IMR-90 (cell line): ENCODE results near the gene MFRP. TPM values are rescaled to one million over a fixed set of nuclear protein-coding genes. Genes with fewer than 3 reads are reported as not detected.

Source experiments
- ATAC-seq: fragments of 200-7000 bp; cut with Tn5 transposase; 2 replicates; pipeline ENCODE4 v1.9.1; 2020; ENCODE audit warnings: low read depth, mild to moderate bottlenecking, moderate library complexity
- BruUV-seq: library from RNA; stranded (reverse); fragments of 400-500 nt; replicated peaks from 2 replicates; lab custom pipeline; 2021; lab: Mats Ljungman, UMichigan
- CTCF ChIA-PET: fragments of 300-600 bp; formaldehyde crosslinking; extraction: SDS; loops from one replicate; lab custom pipeline; 2021; ENCODE audit warnings: antibody characterized with exemption; lab: Yijun Ruan, JAX
- POLR2A ChIA-PET: fragments of 300-600 bp; sonication (Branson Sonifier 250); formaldehyde crosslinking; loops from one replicate; lab custom pipeline; 2022; ENCODE audit warnings: antibody characterized with exemption; ENCODE audit not compliant: unreplicated experiment; lab: Charles Lee
- DNase-seq: peaks from one replicate; pipeline ENCODE4 v3.0.0; 2013
- H2AFZ ChIP-seq: replicated peaks from 2 replicates; pipeline ENCODE3; 2013; ENCODE audit warnings: low read length, mild to moderate bottlenecking; ENCODE audit not compliant: poor library complexity
- H2AK5ac ChIP-seq: 2 replicates; pipeline ENCODE4 v1.6.1; 2013; ENCODE audit warnings: low read depth, low read length, inconsistent platforms
- H2AK9ac ChIP-seq: replicated peaks from 2 replicates; pipeline ENCODE3; 2013; ENCODE audit warnings: mild to moderate bottlenecking, low read depth, low read length, moderate library complexity; ENCODE audit not compliant: poor library complexity
- H2BK120ac ChIP-seq: 2 replicates; pipeline ENCODE4 v1.6.1; 2013; ENCODE audit warnings: low read depth, low read length, inconsistent platforms
- H2BK15ac ChIP-seq: 3 replicates; pipeline ENCODE4 v1.6.1; 2013; ENCODE audit warnings: low read depth, low read length, inconsistent platforms
- H2BK20ac ChIP-seq: 2 replicates; pipeline ENCODE4 v1.6.1; 2013; ENCODE audit warnings: low read depth, mild to moderate bottlenecking, inconsistent platforms, low read length, moderate library complexity
- H2BK5ac ChIP-seq: 2 replicates; pipeline ENCODE4 v1.6.1; 2013; ENCODE audit warnings: mild to moderate bottlenecking, low read depth, low read length, inconsistent platforms; ENCODE audit not compliant: poor library complexity, severe bottlenecking
- H3K14ac ChIP-seq: replicated peaks from 2 replicates; pipeline ENCODE4 v1.6.1; 2013; ENCODE audit warnings: low read depth, low read length, inconsistent platforms
- H3K18ac ChIP-seq: 2 replicates; pipeline ENCODE4 v1.6.1; 2013; ENCODE audit warnings: low read depth, low read length, control low read depth
- H3K23ac ChIP-seq: 2 replicates; pipeline ENCODE4 v1.6.1; 2013; ENCODE audit warnings: low read depth, low read length, inconsistent platforms
- H3K27ac ChIP-seq: 2 replicates; pipeline ENCODE4 v1.5.1; 2013; ENCODE audit warnings: mild to moderate bottlenecking, control low read depth, low read length; ENCODE audit not compliant: insufficient read depth
- H3K27me3 ChIP-seq: 2 replicates; pipeline ENCODE4 v1.6.1; 2013; ENCODE audit warnings: low read length; ENCODE audit not compliant: control insufficient read depth, insufficient read depth
- H3K36me3 ChIP-seq: 2 replicates; pipeline ENCODE4 v1.6.1; 2013; ENCODE audit warnings: low read length, mixed read lengths; ENCODE audit not compliant: control insufficient read depth, insufficient read depth
- H3K4ac ChIP-seq: 2 replicates; pipeline ENCODE4 v1.6.1; 2013; ENCODE audit warnings: low read depth, low read length, inconsistent platforms
- H3K4me1 ChIP-seq: 2 replicates; pipeline ENCODE4 v1.6.1; 2013; ENCODE audit warnings: low read length, mixed read lengths; ENCODE audit not compliant: control insufficient read depth, insufficient read depth
- H3K4me2 ChIP-seq: 2 replicates; pipeline ENCODE4 v1.6.1; 2013; ENCODE audit warnings: low read depth, mild to moderate bottlenecking, control low read depth, low read length, moderate library complexity
- H3K4me3 ChIP-seq: 2 replicates; pipeline ENCODE4 v1.5.1; 2013; ENCODE audit warnings: low read depth, mild to moderate bottlenecking, control low read depth, low read length, moderate library complexity; ENCODE audit not compliant: insufficient read depth
- H3K56ac ChIP-seq: 2 replicates; pipeline ENCODE4 v1.6.1; 2013; ENCODE audit warnings: low read length, inconsistent platforms; ENCODE audit not compliant: insufficient read depth; ENCODE audit errors: extremely low read depth
- H3K79me1 ChIP-seq, 2 experiments: 2 replicates each; pipeline ENCODE4 v1.6.1; 2013; ENCODE audit warnings: low read length in 2 of 2, inconsistent platforms in 1 of 2, low read depth in 1 of 2
- H3K9ac ChIP-seq: 2 replicates; pipeline ENCODE4 v1.6.1; 2013; ENCODE audit warnings: low read depth, low read length, control low read depth
- H3K9me1 ChIP-seq: 2 replicates; pipeline ENCODE4 v1.6.1; 2013; ENCODE audit warnings: low read length, inconsistent platforms; ENCODE audit not compliant: insufficient read depth
- H3K9me3 ChIP-seq: 2 replicates; pipeline ENCODE4 v1.6.1; 2013; ENCODE audit warnings: low read length; ENCODE audit not compliant: control insufficient read depth, insufficient read depth
- H4K20me1 ChIP-seq: 2 replicates; pipeline ENCODE4 v1.6.1; 2013; ENCODE audit warnings: low read length, inconsistent platforms; ENCODE audit not compliant: insufficient read depth
- H4K5ac ChIP-seq: 2 replicates; pipeline ENCODE4 v1.6.1; 2013; ENCODE audit warnings: mild to moderate bottlenecking, low read depth, low read length, control low read depth
- H4K8ac ChIP-seq, 2 experiments: 2 replicates each; pipeline ENCODE4 v1.6.1; 2013; ENCODE audit warnings: low read depth in 2 of 2, low read length in 2 of 2, control low read depth in 1 of 2, inconsistent platforms in 1 of 2
- H4K91ac ChIP-seq: 2 replicates; pipeline ENCODE4 v1.6.1; 2013; ENCODE audit warnings: low read depth, low read length, inconsistent platforms; ENCODE audit not compliant: insufficient read depth
- BHLHE40 ChIP-seq: fragments of 150-350 bp; IDR thresholded peaks from 2 replicates; pipeline ENCODE4 v1.6.1; 2016; ENCODE audit warnings: mild to moderate bottlenecking, low read depth, low read length
- CEBPB ChIP-seq: IDR thresholded peaks from 2 replicates; pipeline ENCODE4 v1.6.1; 2012; ENCODE audit warnings: low read depth, low read length, improper control_type of control experiment
- CHD1 ChIP-seq: IDR thresholded peaks from 2 replicates; pipeline ENCODE4 v1.6.1; 2012; ENCODE audit warnings: low read depth, low read length, improper control_type of control experiment
- CTCF ChIP-seq: conservative IDR thresholded peaks from 2 replicates; pipeline ENCODE4 v1.5.1; 2012; ENCODE audit warnings: mild to moderate bottlenecking, low read depth, low read length, improper control_type of control experiment
- ELK1 ChIP-seq: fragments of 150-350 bp; IDR thresholded peaks from 2 replicates; pipeline ENCODE4 v1.6.1; 2016; ENCODE audit warnings: low read depth, mild to moderate bottlenecking, low read length, moderate library complexity, borderline replicate concordance
- FOS ChIP-seq: fragments of 150-350 bp; IDR thresholded peaks from 2 replicates; pipeline ENCODE4 v1.6.1; 2016; ENCODE audit warnings: low read depth, low read length
- MAFK ChIP-seq: IDR thresholded peaks from 2 replicates; pipeline ENCODE4 v1.6.1; 2012; ENCODE audit warnings: low read depth, low read length, improper control_type of control experiment
- MAZ ChIP-seq: IDR thresholded peaks from 2 replicates; pipeline ENCODE4 v1.6.1; 2012; ENCODE audit warnings: low read depth, mild to moderate bottlenecking, low read length, improper control_type of control experiment, moderate library complexity, borderline replicate concordance
- MXI1 ChIP-seq: IDR thresholded peaks from 2 replicates; pipeline ENCODE4 v1.6.1; 2012; ENCODE audit warnings: low read depth, mild to moderate bottlenecking, low read length, moderate library complexity, borderline replicate concordance
- NFE2L2 ChIP-seq: fragments of 150-350 bp; IDR thresholded peaks from 2 replicates; pipeline ENCODE4 v1.6.1; 2016; ENCODE audit warnings: low read depth, mild to moderate bottlenecking, low read length
- POLR2A ChIP-seq: IDR thresholded peaks from 2 replicates; pipeline ENCODE4 v1.6.1; 2012; ENCODE audit warnings: mild to moderate bottlenecking, low read depth, low read length
- RAD21 ChIP-seq: IDR thresholded peaks from 2 replicates; pipeline ENCODE4 v1.6.1; 2012; ENCODE audit warnings: low read length, improper control_type of control experiment
- RCOR1 ChIP-seq: IDR thresholded peaks from 2 replicates; pipeline ENCODE4 v1.6.1; 2012; ENCODE audit warnings: mild to moderate bottlenecking, low read length, improper control_type of control experiment; ENCODE audit not compliant: insufficient replicate concordance
- RFX5 ChIP-seq: IDR thresholded peaks from 2 replicates; pipeline ENCODE4 v1.8.0; 2012; ENCODE audit warnings: low read depth, mild to moderate bottlenecking, low read length, moderate library complexity
- SMC3 ChIP-seq: fragments of 150-350 bp; IDR thresholded peaks from 2 replicates; pipeline ENCODE4 v1.6.1; 2016; ENCODE audit warnings: low read depth, mild to moderate bottlenecking, antibody characterized with exemption, low read length, moderate library complexity
- USF2 ChIP-seq: fragments of 150-350 bp; IDR thresholded peaks from 2 replicates; pipeline ENCODE4 v1.6.1; 2017; ENCODE audit warnings: mild to moderate bottlenecking, antibody characterized with exemption, low read length, low read depth
- WGBS, 2 experiments: methylation state at CpG; one replicate each; pipeline versions ENCODE4 v1.1.5 to v1.1.7; 2013; ENCODE audit warnings: missing lambda C conversion rate in 2 of 2; ENCODE audit not compliant: insufficient read length in 1 of 2; ENCODE audit errors: extremely low coverage in 2 of 2; 5-methylcytosine and 5-hydroxymethylcytosine counted together
- dilution Hi-C: fragments of 300-500 bp; cut with HindIII; formaldehyde crosslinking; loops from one replicate; pipeline ENCODE4 v1.14.3; 2018; ENCODE audit warnings: low sequenced_read_pairs; ENCODE audit not compliant: unreplicated experiment
- in situ Hi-C: fragments of 300-500 bp; cut with MboI; formaldehyde crosslinking; loops from 3 replicates; pipeline ENCODE4 v1.14.3; 2019; ENCODE audit warnings: low sequenced_read_pairs, inconsistent platforms, mixed read lengths
- intact Hi-C: fragments of 100-400 bp; cut with micrococcal nuclease; formaldehyde crosslinking; loops from 2 replicates; pipeline ENCODE4 v1.10.0; 2022
- polyA plus RNA-seq, 3 experiments: library from polyadenylated mRNA; depleted of rRNA; stranded (reverse); fragments of >200 nt; gene quantifications; 2 replicates each; pipeline ENCODE4 v1.2.3, GENCODE V29; 2012; ENCODE audit warnings: low replicate concordance in 1 of 3
- total RNA-seq: library from RNA; depleted of rRNA; stranded (reverse); fragments of >200 nt; gene quantifications from 2 replicates; pipeline ENCODE4 v1.2.3, GENCODE V29; 2012

Gene MFRP
- total and polyA plus RNA-seq, 2 of the 4 experiments (the other 2 are of a cell fraction) = not detected

- H3K9me3 ChIP-seq = no peaks in the 10 kb centered on the region
- no peaks in the 10 kb centered on the region for H4K20me1 ChIP-seq
- no peak overlapping the region; the same call in 1 of the 2 replicates for H3K14ac ChIP-seq
- dilution Hi-C loops (no loop called here), in situ Hi-C loops (no loop called here), intact Hi-C loops (no loop called here)
- H3K27ac ChIP-seq = no peak overlapping the region
- H2BK120ac ChIP-seq = no peak overlapping the region
- H3K4ac ChIP-seq = no peak overlapping the region
- no peaks in the 10 kb centered on the region for H3K79me1 ChIP-seq
- no peaks in the 10 kb centered on the region for H3K9me1 ChIP-seq
- no peak overlapping the region for H4K91ac ChIP-seq
- H2AK9ac ChIP-seq = no peak overlapping the region
- DNase-seq (no peak), ATAC-seq (peak; percentile 75)
- no peak overlapping the region for H2AFZ ChIP-seq
- H3K18ac ChIP-seq = no peak overlapping the region
- H3K4me3 ChIP-seq = no peak overlapping the region
- no peak for TF ChIP-seq CTCF
- no peak for TF ChIP-seq BHLHE40
- TF ChIP-seq MAZ = no peak
- TF ChIP-seq RAD21 = no peak
- no peak for TF ChIP-seq MAFK
- TF ChIP-seq CEBPB = no peak
- no peak for TF ChIP-seq USF2
- TF ChIP-seq CHD1 = no peak
- no peak for TF ChIP-seq ELK1
- no peak for TF ChIP-seq POLR2A
- TF ChIP-seq FOS = no peak
- no peak for TF ChIP-seq RCOR1
- no peak for TF ChIP-seq RFX5
- TF ChIP-seq SMC3 = no peak
- no peak for TF ChIP-seq MXI1
- no peak for TF ChIP-seq NFE2L2
- H4K8ac ChIP-seq = no peak overlapping the region
- H4K5ac ChIP-seq = no peak overlapping the region
- H3K56ac ChIP-seq = no peak overlapping the region
- H3K4me1 ChIP-seq = no peaks in the 10 kb centered on the region
- no peaks in the 10 kb centered on the region for H3K36me3 ChIP-seq
- no peak overlapping the region for H2BK20ac ChIP-seq
- H2BK15ac ChIP-seq = no peak overlapping the region
- no TSS peak for BruUV-seq
- no peak overlapping the region for H3K4me2 ChIP-seq
- ChIA-PET POLR2A (no interaction called here), CTCF (interaction anchor here (1.2 kb wide), 1 partner anchor 15 kb away, joined by 3 read pairs; no protein-coding TSS in a partner anchor)
- WGBS, 2 experiments = no CpG with 5 or more reads among the region's 2 CpGs
- H3K9ac ChIP-seq = no peak overlapping the region
- H3K27me3 ChIP-seq = peaks cover 40% of the 10 kb centered on the region
- no peak overlapping the region for H2BK5ac ChIP-seq
- no peak overlapping the region for H2AK5ac ChIP-seq
- no peak overlapping the region for H3K23ac ChIP-seq
Observed at GRCh38 chr11:119347242-119347641, 737 bp upstream of the MFRP start.
